Tibial artery (tissue), 4 donors: ENCODE measurements around the gene ITLN2.

Source experiments
- DNase-seq, 2 donors: peaks; one replicate each; pipeline ENCODE4 v3.0.0-alpha.2; 2019
- H3K27ac ChIP-seq, 2 donors: fragments of 200-600 bp; sonication (generic) in 1 of 2; 1 replicate in 1 of 2; 2 replicates in 1 of 2; pipeline ENCODE4 v1.5.1; 2018 to 2019; ENCODE audit warnings: mild to moderate bottlenecking in 1 of 2
- H3K27me3 ChIP-seq, 2 donors: fragments of 200-600 bp; sonication (generic) in 1 of 2; one replicate each; pipeline versions ENCODE4 v1.5.1 to v1.6.0; 2016 to 2019
- H3K36me3 ChIP-seq, 3 donors: fragments of 200-600 bp; sonication (generic) in 2 of 3; one replicate each; pipeline ENCODE4 v1.5.1; 2016 to 2019; ENCODE audit warnings: mild to moderate bottlenecking in 2 of 3
- H3K4me1 ChIP-seq, 4 donors: fragments of 200-600 bp; sonication (generic) in 2 of 4; 1 replicate in 3 of 4; 2 replicates in 1 of 4; pipeline ENCODE4 v1.5.1; 2016 to 2019
- H3K4me3 ChIP-seq, 2 donors: fragments of 200-600 bp; sonication (generic) in 1 of 2; 1 replicate in 1 of 2; 2 replicates in 1 of 2; pipeline ENCODE4 v1.5.1; 2018 to 2019; ENCODE audit warnings: mild to moderate bottlenecking in 2 of 2
- H3K9me3 ChIP-seq, 3 donors: fragments of 200-600 bp; sonication (generic) in 1 of 3; one replicate each; pipeline ENCODE4 v1.5.1; 2016 to 2019
- CTCF ChIP-seq, 2 experiments: fragments of 200-600 bp in 1 of 2; fragments of 450-650 bp in 1 of 2; IDR thresholded peaks; one replicate each; pipeline ENCODE4 v1.5.1; 2017 to 2019; ENCODE audit warnings: antibody characterized with exemption in 2 of 2, mild to moderate bottlenecking in 1 of 2, moderate library complexity in 1 of 2
- intact Hi-C: fragments of 100-400 bp; cut with DNase I; formaldehyde crosslinking; loops from one replicate; pipeline ENCODE4 v1.15.0; 2023; ENCODE audit warnings: low total_unique reads

ITLN2 gene

DNA sequence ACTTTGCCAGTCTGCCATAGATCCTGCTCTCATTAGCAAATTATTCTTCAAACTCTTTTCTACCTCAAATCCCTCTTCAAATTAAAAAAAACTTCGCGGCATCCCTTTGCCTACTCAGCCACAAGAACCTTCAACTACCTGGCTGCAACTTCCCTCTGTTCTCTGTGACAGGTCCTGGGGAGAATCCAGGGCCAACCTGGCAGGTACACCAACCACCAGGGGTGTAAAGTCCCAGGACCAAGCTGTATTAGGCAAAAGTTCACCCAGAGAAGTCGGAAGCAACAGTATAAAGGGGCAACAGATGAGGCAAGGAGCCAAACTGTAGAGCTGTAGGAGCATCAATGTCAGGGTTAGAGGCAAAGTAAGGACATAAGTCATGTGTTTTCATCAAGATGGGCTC, 18.3 kb upstream of the ITLN2 start:
- no peak for DNase-seq
- peaks cover 0 to 17% of the 10 kb centered on the region in 2 donors for H3K27me3 ChIP-seq
- no peak overlapping the region for H3K4me3 ChIP-seq
- no peak overlapping the region for H3K27ac ChIP-seq
- no peak for TF ChIP-seq CTCF (IDR thresholded peaks at IDR 0.05)
- H3K36me3 ChIP-seq = no peaks in the 10 kb centered on the region
- no peaks in the 10 kb centered on the region for H3K4me1 ChIP-seq
- intact Hi-C loops = no loop called here
- H3K9me3 ChIP-seq = no peaks in the 10 kb centered on the region

- no peak overlapping the region for H3K27ac ChIP-seq
- no peak overlapping the region for H3K4me3 ChIP-seq
- H3K36me3 ChIP-seq = no peaks in the 10 kb centered on the region
- no peak for DNase-seq
- intact Hi-C loops = no loop called here
- no peaks in the 10 kb centered on the region for H3K4me1 ChIP-seq
- no peaks in the 10 kb centered on the region for H3K9me3 ChIP-seq
- peaks cover 0 to 9% of the 10 kb centered on the region in 2 donors for H3K27me3 ChIP-seq
- TF ChIP-seq CTCF (IDR thresholded peaks at IDR 0.05) = no peak
Observed at GRCh38 chr1:160971618-160972056, 17.0 kb upstream of the ITLN2 start.

DNA sequence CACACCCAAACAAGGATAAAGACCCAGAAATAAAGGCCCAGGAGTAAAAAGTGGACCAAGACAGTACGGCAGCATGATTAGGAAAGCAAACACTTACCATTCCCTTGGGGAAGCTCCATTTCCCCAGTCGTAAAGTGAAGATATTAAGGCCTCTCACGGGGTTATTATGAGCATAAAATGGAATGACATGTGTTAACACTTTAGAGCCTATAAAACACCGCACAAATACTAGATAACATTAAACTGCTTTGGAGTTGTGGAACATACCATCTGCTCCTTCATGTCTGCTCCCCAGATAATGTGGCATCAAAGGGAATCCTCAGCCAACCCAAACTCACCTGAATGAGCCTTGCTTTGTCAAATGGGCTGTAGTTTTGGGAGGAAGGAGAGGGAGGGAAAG, 8.9 kb upstream of the ITLN2 start:
- Histone ChIP-seq H3K9me3 (no peaks in the 10 kb centered on the region), H3K4me1 (no peaks in the 10 kb centered on the region), H3K4me3 (no peak overlapping the region), H3K27ac (no peak overlapping the region), H3K27me3 (no peaks in the 10 kb centered on the region), H3K36me3 (no peaks in the 10 kb centered on the region)
- no peak for DNase-seq
- intact Hi-C loops = no loop called here
- TF ChIP-seq CTCF (IDR thresholded peaks at IDR 0.05) = no peak

- Histone ChIP-seq H3K9me3 (no peaks in the 10 kb centered on the region), H3K4me1 (no peaks in the 10 kb centered on the region), H3K27ac (no peak overlapping the region), H3K4me3 (no peak overlapping the region), H3K27me3 (no peaks in the 10 kb centered on the region), H3K36me3 (no peaks in the 10 kb centered on the region)
- no peak for DNase-seq
- intact Hi-C loops = no loop called here
- TF ChIP-seq CTCF (IDR thresholded peaks at IDR 0.05) = no peak
Observed at GRCh38 chr1:160961419-160961818, 6.8 kb upstream of the ITLN2 start.

DNA sequence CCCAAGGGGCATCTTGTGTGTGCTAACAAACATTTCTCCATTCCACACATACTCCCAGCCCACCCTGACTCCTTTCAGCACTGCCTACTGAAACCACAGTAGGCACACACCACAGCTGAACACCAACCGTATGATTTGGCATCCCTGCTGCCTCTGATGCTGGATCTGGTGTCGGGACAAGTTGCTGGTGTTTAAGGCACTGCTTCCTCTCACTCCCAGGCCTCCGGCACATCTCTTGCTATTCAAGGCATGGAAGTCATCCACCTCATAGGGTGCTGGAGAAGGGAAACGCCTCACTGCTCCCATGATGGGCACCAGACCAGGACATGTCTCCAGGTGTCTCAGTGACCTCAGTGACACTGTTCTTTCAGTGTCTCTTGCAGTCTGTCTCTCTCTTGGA, 2.4 kb upstream of the ITLN2 start:
- TF ChIP-seq CTCF (IDR thresholded peaks at IDR 0.05) = no peak
- Histone ChIP-seq H3K27ac (no peak overlapping the region), H3K27me3 (no peaks in the 10 kb centered on the region), H3K4me3 (no peak overlapping the region), H3K36me3 (no peaks in the 10 kb centered on the region), H3K4me1 (no peaks in the 10 kb centered on the region), H3K9me3 (no peaks in the 10 kb centered on the region)
- intact Hi-C loops = no loop called here
- DNase-seq = no peak

DNA sequence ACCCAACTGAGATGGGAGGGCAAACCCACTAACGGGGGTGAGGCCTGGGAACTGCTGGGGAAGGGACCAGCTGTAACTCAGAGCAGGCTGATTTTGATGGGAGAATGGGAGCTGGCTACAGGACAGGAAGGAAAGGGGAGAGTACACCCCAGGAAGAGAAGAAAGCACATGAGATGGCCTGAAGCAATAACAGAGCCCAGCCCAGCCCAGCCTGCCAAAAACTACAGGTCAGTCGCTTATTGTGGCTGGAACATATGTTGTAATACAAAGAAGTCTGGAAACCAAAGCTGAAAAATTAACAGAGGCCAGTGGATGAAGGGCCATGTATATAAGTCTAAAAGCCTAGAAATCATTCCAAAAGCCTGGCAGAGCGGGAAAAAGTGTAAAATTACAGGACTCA, 1.6 kb downstream of the ITLN2 start:
- Histone ChIP-seq H3K27ac (no peak overlapping the region), H3K36me3 (no peaks in the 10 kb centered on the region), H3K9me3 (no peaks in the 10 kb centered on the region), H3K27me3 (no peaks in the 10 kb centered on the region), H3K4me3 (no peak overlapping the region), H3K4me1 (no peaks in the 10 kb centered on the region)
- no peak for TF ChIP-seq CTCF (IDR thresholded peaks at IDR 0.05)
- intact Hi-C loops = no loop called here
- DNase-seq = peak in 1 of 2 donors; percentile 34
